ENCODE data around the gene KDM7A.

The KDM7A gene

GRCh38 chr7:140062528-140063299 lies 114.1 kb downstream of the KDM7A start, which contains the start of gene PARP12:
PARP12 (minus strand) TSS chr7:140062951; CDS start chr7:140062847, 104 bp downstream.
- TF ChIP-seq CTCF (IDR thresholded peaks at IDR 0.05; ENCODE audit: insufficient read depth, low read length, poor library complexity, severe bottlenecking): no peak
- Histone ChIP-seq H3K36me3 (ENCODE audit: control insufficient read depth, insufficient read depth, low read length) (no peaks in the 10 kb centered on the region), H3K27me3 (replicated peaks; ENCODE audit: control insufficient read depth, insufficient read depth, low read length) (no peaks in the 10 kb centered on the region), H3K4me3 (replicated peaks; ENCODE audit: low read depth, low read length) (peak within 1 kb of the TSS; percentile 77)
- DNase-seq (ENCODE audit: extremely low read depth, insufficient read length): peak; percentile 95

GRCh38 chr7:140062118-140062527 lies 114.7 kb downstream of the KDM7A start:
- peak; percentile 64 for DNase-seq (ENCODE audit: extremely low read depth, insufficient read length)
- TF ChIP-seq CTCF (IDR thresholded peaks at IDR 0.05; ENCODE audit: insufficient read depth, low read length, poor library complexity, severe bottlenecking): no peak
- Histone ChIP-seq H3K4me3 (replicated peaks; ENCODE audit: low read depth, low read length) (peak overlapping the region; percentile 77), H3K36me3 (ENCODE audit: control insufficient read depth, insufficient read depth, low read length) (no peaks in the 10 kb centered on the region), H3K27me3 (replicated peaks; ENCODE audit: control insufficient read depth, insufficient read depth, low read length) (no peaks in the 10 kb centered on the region)

- DNase-seq (ENCODE audit: extremely low read depth, insufficient read length): no peak
- H3K4me3 ChIP-seq (replicated peaks; ENCODE audit: low read depth, low read length): peak overlapping the region; percentile 77
- no peak for TF ChIP-seq CTCF (IDR thresholded peaks at IDR 0.05; ENCODE audit: insufficient read depth, low read length, poor library complexity, severe bottlenecking)
Observed at GRCh38 chr7:140061607-140061930, 115.2 kb downstream of the KDM7A start.

GRCh38 chr7:140060788-140061606 lies 115.8 kb downstream of the KDM7A start:
- no peaks in the 10 kb centered on the region for H3K27me3 ChIP-seq (replicated peaks; ENCODE audit: control insufficient read depth, insufficient read depth, low read length)
- H3K4me3 ChIP-seq (replicated peaks; ENCODE audit: low read depth, low read length): peak overlapping the region; percentile 77
- DNase-seq (ENCODE audit: extremely low read depth, insufficient read length): no peak
- H3K36me3 ChIP-seq (ENCODE audit: control insufficient read depth, insufficient read depth, low read length): no peaks in the 10 kb centered on the region
- TF ChIP-seq CTCF (IDR thresholded peaks at IDR 0.05; ENCODE audit: insufficient read depth, low read length, poor library complexity, severe bottlenecking): no peak

More at GRCh38 chr7:140061607-140061930, 115.2 kb downstream of the KDM7A start:
- Histone ChIP-seq H3K27me3 (replicated peaks; ENCODE audit: control insufficient read depth, insufficient read depth, low read length) (no peaks in the 10 kb centered on the region), H3K36me3 (ENCODE audit: control insufficient read depth, insufficient read depth, low read length) (no peaks in the 10 kb centered on the region)

DNA sequence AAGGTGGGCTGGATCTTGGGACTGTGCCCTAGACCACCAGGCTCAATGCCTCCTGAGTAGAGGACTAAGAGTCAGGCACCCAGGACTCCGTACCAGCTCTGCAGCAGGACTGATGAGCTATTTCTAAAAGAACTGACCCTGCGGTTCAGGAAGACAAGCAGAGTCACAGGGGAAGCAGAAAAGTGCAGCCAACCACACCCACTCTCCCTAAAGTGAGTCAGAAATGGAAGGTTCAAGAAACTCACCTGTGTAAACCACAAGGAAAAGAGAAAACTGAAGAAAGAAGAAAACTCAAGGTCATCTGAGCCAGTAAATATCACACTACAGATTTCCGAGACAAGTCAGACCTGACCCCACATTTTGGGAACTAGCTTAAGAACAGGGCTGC lies 116.5 kb downstream of the KDM7A start:
- no peak for DNase-seq (ENCODE audit: extremely low read depth, insufficient read length)
- Histone ChIP-seq H3K27me3 (replicated peaks; ENCODE audit: control insufficient read depth, insufficient read depth, low read length) (no peaks in the 10 kb centered on the region), H3K4me3 (replicated peaks; ENCODE audit: low read depth, low read length) (no peak overlapping the region), H3K36me3 (ENCODE audit: control insufficient read depth, insufficient read depth, low read length) (no peaks in the 10 kb centered on the region)
- no peak for TF ChIP-seq CTCF (IDR thresholded peaks at IDR 0.05; ENCODE audit: insufficient read depth, low read length, poor library complexity, severe bottlenecking)

All from GM06990 (cell line).